Fibroblast of lung (primary cell): ENCODE results near the gene CFAP97D1. TPM values are rescaled to one million over a fixed set of nuclear protein-coding genes. Genes with fewer than 3 reads are reported as not detected.

Source experiments
- DNase-seq, 2 donors: peaks; one replicate each; pipeline versions ENCODE4 v3.0.0 to v3.0.0-alpha.2; 2010; ENCODE audit warnings: low read depth in 2 of 2
- H2AFZ ChIP-seq: 2 replicates; pipeline ENCODE4 v1.5.1; 2012; ENCODE audit warnings: low read length, control low read depth, inconsistent platforms
- H3K27ac ChIP-seq: 2 replicates; pipeline ENCODE4 v1.5.1; 2011; ENCODE audit warnings: low read length, control low read depth; ENCODE audit not compliant: insufficient read depth
- H3K27me3 ChIP-seq: 2 replicates; pipeline ENCODE4 v1.5.1; 2011; ENCODE audit warnings: mild to moderate bottlenecking, low read length; ENCODE audit not compliant: control insufficient read depth, insufficient read depth
- H3K36me3 ChIP-seq: 2 replicates; pipeline ENCODE4 v1.5.1; 2011; ENCODE audit warnings: low read length; ENCODE audit not compliant: control insufficient read depth, insufficient read depth
- H3K4me1 ChIP-seq: 2 replicates; pipeline ENCODE4 v1.5.1; 2011; ENCODE audit warnings: low read length; ENCODE audit not compliant: control insufficient read depth, insufficient read depth; ENCODE audit errors: extremely low read depth
- H3K4me2 ChIP-seq: 2 replicates; pipeline ENCODE4 v1.5.1; 2011; ENCODE audit warnings: low read length, control low read depth; ENCODE audit not compliant: insufficient read depth; ENCODE audit errors: extremely low read depth
- H3K4me3 ChIP-seq, 4 experiments: fragments of 200-600 bp in 1 of 4; sonication (generic) in 1 of 4; replicated peaks in 1 of 4; 2 replicates each; pipeline ENCODE4 v1.5.1; 2011 to 2016; ENCODE audit warnings: low read length in 4 of 4, low read depth in 3 of 4, mild to moderate bottlenecking in 3 of 4, control low read depth in 2 of 4, inconsistent platforms in 1 of 4, mixed read lengths in 1 of 4; ENCODE audit not compliant: insufficient read depth in 1 of 4; ENCODE audit errors: control extremely low read depth in 1 of 4
- H3K79me2 ChIP-seq: 2 replicates; pipeline ENCODE4 v1.5.1; 2012; ENCODE audit warnings: mild to moderate bottlenecking, low read length, inconsistent platforms; ENCODE audit not compliant: control insufficient read depth, insufficient read depth
- H3K9ac ChIP-seq: 2 replicates; pipeline ENCODE4 v1.5.1; 2011; ENCODE audit warnings: mild to moderate bottlenecking, low read length, control low read depth; ENCODE audit not compliant: insufficient read depth
- H3K9me3 ChIP-seq: 2 replicates; pipeline ENCODE4 v1.5.1; 2012; ENCODE audit warnings: low read depth, low read length; ENCODE audit not compliant: control insufficient read depth, insufficient read depth
- H4K20me1 ChIP-seq: 2 replicates; pipeline ENCODE4 v1.5.1; 2011; ENCODE audit warnings: low read length; ENCODE audit not compliant: control insufficient read depth, insufficient read depth; ENCODE audit errors: extremely low read depth
- CTCF ChIP-seq, 2 donors: IDR thresholded peaks in 1 of 2; conservative IDR thresholded peaks in 1 of 2; 1 replicate in 1 of 2; 2 replicates in 1 of 2; pipeline ENCODE4 v1.5.1; 2011 to 2012; ENCODE audit warnings: low read length in 2 of 2, control low read depth in 1 of 2, inconsistent platforms in 1 of 2, low read depth in 1 of 2, mild to moderate bottlenecking in 1 of 2
- EZH2 ChIP-seq: IDR thresholded peaks from 2 replicates; pipeline ENCODE4 v1.5.1; 2012; ENCODE audit warnings: low read length, control low read depth, mild to moderate bottlenecking; ENCODE audit errors: missing control alignments
- polyA plus RNA-seq, 2 donors: library from polyadenylated mRNA; depleted of rRNA in 1 of 2; stranded (reverse) in 1 of 2; unstranded in 1 of 2; fragments of >200 nt; gene quantifications; 2 replicates each; pipeline ENCODE4 v1.2.1, GENCODE V29; 2011 to 2012; ENCODE audit warnings: missing spikeins in 1 of 2
- total RNA-seq: library from RNA; depleted of rRNA; stranded (reverse); fragments of >200 nt; gene quantifications from 2 replicates; pipeline ENCODE4 v1.2.1, GENCODE V29; 2014

CFAP97D1 gene
- total and polyA plus RNA-seq, 2 donors (not counting 1 experiment from before 2014, with no cell fraction given) = under 0.01 to 0.02 TPM

GRCh38 chr17:43803758-43804157 is 23.5 kb downstream of the CFAP97D1 start:
- no peak for TF ChIP-seq EZH2
- TF ChIP-seq CTCF (conservative IDR thresholded peaks at IDR 0.05 in 1 of 2, IDR thresholded peaks at IDR 0.05 in 1 of 2; ENCODE audit: low read depth in 1 of 2, low read length in 2 of 2) = no peak
- H3K79me2 ChIP-seq = no peaks in the 10 kb centered on the region
- no peak overlapping the region for H3K27ac ChIP-seq
- H3K4me3 ChIP-seq = no peak overlapping the region
- H4K20me1 ChIP-seq = no peaks in the 10 kb centered on the region
- DNase-seq = peak in 1 of 2 donors; percentile 40
- H3K27me3 ChIP-seq = no peaks in the 10 kb centered on the region
- H3K4me2 ChIP-seq = peak overlapping the region; percentile 16
- no peak overlapping the region for H2AFZ ChIP-seq
- no peak overlapping the region for H3K9ac ChIP-seq
- H3K9me3 ChIP-seq = no peaks in the 10 kb centered on the region
- H3K4me1 ChIP-seq = peaks cover 2% of the 10 kb centered on the region
- peaks cover 2% of the 10 kb centered on the region for H3K36me3 ChIP-seq

GRCh38 chr17:43805117-43805516 is 24.9 kb downstream of the CFAP97D1 start:
- no peaks in the 10 kb centered on the region for H3K27me3 ChIP-seq
- TF ChIP-seq EZH2 (no peak), CTCF (conservative IDR thresholded peaks at IDR 0.05 in 1 of 2, IDR thresholded peaks at IDR 0.05 in 1 of 2; ENCODE audit: low read depth in 1 of 2, low read length in 2 of 2) (no peak)
- no peaks in the 10 kb centered on the region for H3K9me3 ChIP-seq
- no peaks in the 10 kb centered on the region for H4K20me1 ChIP-seq
- DNase-seq = no peak
- no peak overlapping the region for H3K4me3 ChIP-seq
- H3K79me2 ChIP-seq = no peaks in the 10 kb centered on the region
- no peak overlapping the region for H3K27ac ChIP-seq
- H3K4me2 ChIP-seq = no peak overlapping the region
- H3K4me1 ChIP-seq = peaks cover 2% of the 10 kb centered on the region
- no peak overlapping the region for H2AFZ ChIP-seq
- H3K9ac ChIP-seq = no peak overlapping the region
- H3K36me3 ChIP-seq = peaks cover 2% of the 10 kb centered on the region

GRCh38 chr17:43808076-43808475 is 27.8 kb downstream of the CFAP97D1 start:
- H3K36me3 ChIP-seq = peaks cover 2% of the 10 kb centered on the region
- no peak overlapping the region for H2AFZ ChIP-seq
- H3K27ac ChIP-seq = no peak overlapping the region
- no peak overlapping the region for H3K4me2 ChIP-seq
- H3K79me2 ChIP-seq = no peaks in the 10 kb centered on the region
- no peak overlapping the region for H3K4me3 ChIP-seq
- no peaks in the 10 kb centered on the region for H3K9me3 ChIP-seq
- TF ChIP-seq EZH2 (no peak), CTCF (conservative IDR thresholded peaks at IDR 0.05 in 1 of 2, IDR thresholded peaks at IDR 0.05 in 1 of 2; ENCODE audit: low read depth in 1 of 2, low read length in 2 of 2) (no peak)
- no peak for DNase-seq
- no peaks in the 10 kb centered on the region for H4K20me1 ChIP-seq
- H3K9ac ChIP-seq = no peak overlapping the region
- H3K27me3 ChIP-seq = no peaks in the 10 kb centered on the region
- H3K4me1 ChIP-seq = peaks cover 2% of the 10 kb centered on the region
